ENCODE data around the gene SASH1.
A peak's percentile ranks its signal among the peaks of the same experiment; 100 is the strongest.

Gene SASH1

DNA sequence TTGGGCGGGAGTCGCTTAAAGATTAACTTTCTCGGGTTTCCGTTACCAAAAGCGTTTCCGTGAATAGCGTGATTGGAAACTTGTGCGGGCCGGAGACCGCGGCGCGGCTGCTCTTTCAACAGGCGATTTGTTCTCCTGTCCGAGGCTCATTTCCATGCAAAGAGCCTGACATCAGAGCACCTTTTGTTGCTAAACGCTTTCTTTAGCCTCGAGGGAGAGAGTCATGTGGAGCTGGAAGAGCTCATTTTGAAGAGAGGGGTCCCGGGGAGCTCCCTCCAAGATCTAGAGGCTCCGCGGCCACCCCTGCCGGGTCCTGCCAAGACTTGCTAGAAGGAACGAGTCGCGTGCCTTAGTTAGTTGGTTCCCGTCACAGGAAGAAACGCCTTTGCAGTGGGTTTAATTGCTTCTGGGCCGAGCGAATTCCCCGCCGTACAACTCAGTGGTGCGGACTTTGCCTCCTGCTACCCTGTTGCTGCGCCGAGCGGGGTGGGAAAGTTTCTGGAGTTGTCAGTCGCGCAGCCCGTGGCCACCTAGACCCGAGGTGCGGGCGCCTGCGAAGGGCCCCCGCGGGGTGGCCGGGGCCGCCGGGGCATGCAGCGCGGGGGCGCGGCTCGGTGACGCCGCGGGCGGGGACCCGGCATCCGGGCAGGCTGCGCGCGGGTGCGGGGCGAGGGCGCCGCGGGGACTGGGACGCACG lies at the start of gene SASH1:
Gene SASH1, plus strand, starts transcription at position 489 of the 697 bp plus-strand sequence. CDS start 230 bp downstream, outside the sequence.
- no peak for DNase-seq

DNA sequence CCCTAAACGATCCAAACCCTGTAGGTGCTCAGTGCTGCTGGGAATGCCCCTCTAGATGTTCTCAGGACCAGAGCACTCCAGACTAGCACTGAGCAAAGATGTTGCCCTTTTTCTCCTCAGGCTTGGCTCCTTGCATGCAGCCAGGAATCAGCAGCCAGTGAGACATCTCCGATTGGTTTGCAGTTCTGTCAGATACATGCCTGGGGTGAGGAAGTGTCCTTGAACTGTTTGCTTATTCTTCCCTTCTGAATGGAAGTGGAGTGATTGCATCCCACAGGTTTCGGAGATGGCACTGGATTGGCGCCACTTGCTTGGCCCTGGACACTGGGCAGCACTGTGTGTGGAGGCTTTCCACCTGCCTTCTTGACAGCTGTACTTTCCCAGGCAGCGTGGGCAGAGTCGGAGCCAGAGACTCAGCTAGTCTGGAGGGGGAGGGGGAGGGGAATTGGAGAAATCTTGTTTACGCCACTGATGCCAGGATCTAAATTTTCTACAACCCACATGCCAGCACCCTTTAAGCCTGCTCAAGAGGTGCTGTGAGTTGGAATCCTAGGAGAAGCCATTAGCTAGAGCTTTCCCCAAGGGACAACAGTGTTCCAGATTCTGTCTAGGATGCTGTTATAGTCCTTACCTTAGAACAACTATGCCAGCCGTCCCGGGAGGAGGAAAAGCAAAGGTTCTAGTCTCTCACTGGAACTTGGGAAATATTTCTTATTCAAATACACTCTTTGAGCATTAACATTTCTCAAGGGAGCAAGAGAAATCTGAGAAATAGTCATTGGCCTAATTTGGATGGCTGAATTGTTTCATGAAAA lies 49.2 kb upstream of the SASH1 start:
- no peak for DNase-seq

DNA sequence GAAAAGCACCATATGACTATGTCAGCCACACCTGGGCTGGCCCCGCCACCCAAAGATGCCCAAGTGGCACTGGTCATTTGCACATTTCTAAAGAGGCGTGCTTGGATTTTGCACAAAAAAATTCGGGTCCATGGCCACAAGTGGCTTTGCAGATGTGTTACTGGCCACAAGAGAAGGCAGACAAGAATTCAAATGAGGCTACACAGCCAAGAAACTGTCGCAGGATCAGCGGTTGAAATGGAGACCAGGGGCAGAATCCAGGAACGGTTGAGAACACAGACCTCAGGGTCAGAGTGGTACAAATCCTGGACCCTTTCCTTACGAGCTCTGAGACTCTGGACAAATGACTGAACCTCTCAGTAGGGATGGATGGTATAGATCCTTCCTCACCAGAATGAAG lies 48.6 kb upstream of the SASH1 start:
- DNase-seq, result no peak

DNA sequence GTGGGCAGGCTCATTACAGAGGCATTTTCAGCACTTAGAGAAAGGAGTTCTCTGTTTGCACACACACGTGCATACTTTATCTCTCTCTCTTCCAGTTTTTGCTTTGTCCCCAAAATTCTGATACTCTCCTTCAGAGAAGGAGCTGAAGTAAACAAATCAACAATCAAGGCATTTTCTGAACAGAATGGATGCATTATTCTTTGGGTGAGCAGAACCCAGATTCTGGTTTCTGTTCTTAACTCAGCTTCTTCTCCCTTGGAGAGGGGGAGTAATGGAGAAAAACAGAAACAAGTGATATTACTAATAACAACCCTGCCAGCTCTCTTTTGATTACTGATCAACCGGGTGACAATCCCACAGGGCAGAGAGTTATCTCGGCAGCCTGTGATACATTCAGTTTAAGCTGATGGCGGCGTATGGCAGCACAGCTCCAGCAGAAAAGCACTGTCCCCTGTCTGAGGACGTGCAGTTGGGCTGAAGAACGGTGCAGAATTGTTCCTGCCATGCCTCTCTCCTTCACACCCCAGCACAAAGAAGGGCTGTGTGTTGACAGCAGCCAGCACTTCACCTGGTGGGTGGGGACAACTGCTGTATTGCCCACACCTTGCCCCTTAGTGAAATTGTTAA lies 47.3 kb upstream of the SASH1 start:
- DNase-seq, result no peak

- no peak for DNase-seq
Observed at GRCh38 chr6:148296771-148297170, 45.9 kb upstream of the SASH1 start.

DNA sequence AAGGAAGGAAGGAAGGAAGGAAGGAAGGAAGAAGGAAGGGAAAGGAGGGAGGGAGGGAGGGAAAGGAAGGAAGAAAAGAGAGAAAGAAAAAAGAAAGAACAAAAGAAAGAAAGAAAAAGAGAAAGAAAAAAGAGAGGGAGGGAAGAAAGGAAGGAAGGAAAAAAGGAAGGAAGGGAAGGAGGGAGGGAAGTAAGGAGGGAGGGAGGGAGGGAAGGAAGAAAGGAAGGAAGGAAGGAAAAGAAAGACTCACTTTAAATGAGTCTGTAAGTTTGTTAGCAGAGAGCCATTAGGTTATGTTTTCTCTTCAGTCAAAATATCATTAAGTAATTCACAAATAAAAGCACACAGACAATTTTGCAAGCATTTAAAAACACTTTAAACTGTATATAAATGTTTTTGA lies 44.0 kb upstream of the SASH1 start:
- no peak for DNase-seq

DNA sequence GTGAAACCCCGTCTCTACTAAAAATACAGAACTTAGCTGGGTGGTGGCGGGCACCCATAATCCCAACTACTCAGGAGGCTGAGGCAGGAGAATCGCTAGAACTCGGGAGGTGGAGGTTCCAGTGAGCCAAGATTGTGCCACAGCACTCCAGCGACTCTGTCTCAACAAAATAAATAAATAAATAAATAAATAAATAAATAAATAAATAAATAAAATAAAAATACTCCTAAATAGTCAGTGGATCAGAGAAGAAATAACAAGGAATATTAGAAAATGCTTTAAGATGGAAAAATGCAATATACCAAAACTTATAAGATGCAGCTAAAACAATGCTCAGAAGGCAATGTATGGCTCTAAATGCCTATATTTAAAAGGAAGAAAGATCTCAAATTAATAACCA lies 39.0 kb upstream of the SASH1 start:
- DNase-seq, result no peak

GRCh38 chr6:148304976-148305375 lies 37.7 kb upstream of the SASH1 start:
- DNase-seq, result no peak

DNA sequence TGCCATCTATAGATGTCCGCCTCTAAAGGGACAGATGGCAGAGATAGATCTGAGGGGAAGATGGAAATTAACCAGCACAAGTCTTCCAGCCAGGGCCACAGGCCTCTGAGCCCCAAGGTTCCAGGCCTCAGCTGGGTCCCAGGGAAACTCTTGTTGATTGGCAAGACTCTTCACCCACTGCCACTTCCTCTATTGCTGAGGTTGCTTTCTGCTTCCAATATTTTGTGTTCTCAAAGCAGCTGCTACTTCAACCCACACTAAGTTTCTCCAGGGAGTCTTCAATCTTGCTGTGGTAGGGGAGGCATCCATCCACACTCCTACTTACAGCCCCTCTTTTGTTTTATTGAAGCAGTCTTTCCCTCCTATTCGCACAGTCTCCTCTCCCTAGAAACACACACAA lies 36.4 kb upstream of the SASH1 start:
- no peak for DNase-seq

- no peak for DNase-seq
Observed at GRCh38 chr6:148307405-148307804, 35.2 kb upstream of the SASH1 start.

GRCh38 chr6:148309301-148309700 lies 33.3 kb upstream of the SASH1 start:
- no peak for DNase-seq

DNA sequence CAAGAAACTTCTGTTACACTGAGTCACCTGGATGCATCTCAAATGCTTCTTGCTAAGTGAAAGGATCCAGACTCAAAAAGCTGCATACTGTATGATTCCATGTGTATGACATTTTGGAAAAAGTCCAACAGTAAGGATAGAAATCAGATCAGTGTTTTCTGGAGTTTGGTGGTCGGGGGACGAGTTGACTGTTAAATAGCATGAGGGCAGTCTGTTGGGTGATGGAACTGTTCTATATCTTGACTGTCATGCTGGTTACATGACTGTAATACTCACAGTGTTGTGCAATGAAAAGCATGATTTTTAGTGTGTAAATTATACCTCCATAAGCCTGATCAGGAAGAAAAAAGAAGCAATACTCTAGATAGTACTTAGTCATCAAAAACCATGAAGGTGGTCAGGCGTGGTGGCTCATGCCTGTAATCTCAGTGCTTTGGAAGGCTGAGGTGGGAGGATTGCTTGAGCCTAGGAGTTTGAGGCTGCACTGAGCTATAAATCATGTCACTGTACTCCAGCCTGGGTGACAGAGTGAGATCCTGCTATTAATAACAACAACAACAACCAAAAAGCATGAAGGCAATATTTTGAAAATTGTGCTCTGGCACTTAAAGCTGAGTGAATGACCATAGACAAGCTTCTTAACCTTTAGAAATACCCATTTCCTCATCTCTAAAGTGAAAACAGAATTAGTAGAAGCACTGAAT lies 30.5 kb upstream of the SASH1 start:
- no peak for DNase-seq

DNA sequence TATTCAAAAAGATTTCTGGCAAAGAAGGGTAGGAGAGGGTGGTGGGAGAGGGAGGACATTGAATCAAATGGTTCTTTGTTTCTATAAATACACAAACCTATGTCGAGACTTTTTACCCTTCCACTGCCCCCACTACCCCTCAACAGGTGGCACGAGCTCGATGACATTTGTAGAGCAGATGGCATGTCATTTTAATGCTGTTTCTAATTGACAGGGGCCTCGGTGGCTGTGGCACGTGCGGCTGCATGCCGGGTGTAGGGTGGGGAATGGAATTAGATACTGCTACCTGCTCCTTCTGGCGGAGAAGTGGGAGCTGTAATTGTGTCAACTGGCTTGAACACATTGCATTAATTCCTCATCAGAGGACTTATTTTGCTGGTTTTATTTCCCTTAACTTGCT lies 29.1 kb upstream of the SASH1 start:
- peak; percentile 53 for DNase-seq

GRCh38 chr6:148316308-148316707 lies 26.3 kb upstream of the SASH1 start:
- peak; percentile 4 for DNase-seq

- no peak for DNase-seq
Observed at GRCh38 chr6:148317051-148317450, 25.6 kb upstream of the SASH1 start.

DNA sequence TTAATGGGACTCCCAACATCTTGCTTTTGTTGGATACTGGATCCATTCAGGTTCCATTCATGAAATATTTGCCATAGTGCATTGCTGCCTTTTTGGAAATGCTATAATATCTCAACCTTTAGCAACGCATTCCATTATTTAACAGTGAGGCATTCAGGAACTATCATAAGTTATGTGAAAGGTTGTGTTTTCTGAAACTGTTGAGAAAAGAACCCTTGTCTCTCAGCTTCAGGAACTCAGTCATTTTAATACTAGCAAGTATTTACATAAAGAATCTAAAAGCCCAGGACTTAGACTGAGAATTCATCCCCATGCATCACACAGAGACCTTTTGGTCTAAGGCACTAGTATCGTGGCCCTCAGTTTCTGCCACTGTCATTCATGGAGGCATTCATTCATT lies 24.9 kb upstream of the SASH1 start:
- DNase-seq, result no peak

DNA sequence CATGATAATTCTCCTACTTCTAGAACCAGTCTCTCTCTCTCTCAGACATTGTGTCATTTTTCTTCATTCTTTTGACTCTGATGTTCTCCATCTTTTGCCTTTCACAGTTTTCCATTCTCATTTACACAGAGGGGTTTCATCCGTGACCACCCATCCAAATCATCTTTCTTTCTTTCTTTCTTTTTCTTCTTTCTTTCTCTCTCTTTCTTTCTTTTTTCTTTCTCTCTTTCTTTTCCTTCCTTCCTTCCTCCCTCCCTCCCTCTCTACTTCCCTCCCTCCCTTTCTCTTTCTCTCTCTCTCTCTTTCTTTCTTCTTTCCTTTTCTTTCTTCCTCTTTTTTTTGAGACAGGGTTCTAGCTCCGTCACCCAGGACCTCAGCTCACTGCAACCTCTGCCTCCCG lies 19.9 kb upstream of the SASH1 start:
- no peak for DNase-seq

DNA sequence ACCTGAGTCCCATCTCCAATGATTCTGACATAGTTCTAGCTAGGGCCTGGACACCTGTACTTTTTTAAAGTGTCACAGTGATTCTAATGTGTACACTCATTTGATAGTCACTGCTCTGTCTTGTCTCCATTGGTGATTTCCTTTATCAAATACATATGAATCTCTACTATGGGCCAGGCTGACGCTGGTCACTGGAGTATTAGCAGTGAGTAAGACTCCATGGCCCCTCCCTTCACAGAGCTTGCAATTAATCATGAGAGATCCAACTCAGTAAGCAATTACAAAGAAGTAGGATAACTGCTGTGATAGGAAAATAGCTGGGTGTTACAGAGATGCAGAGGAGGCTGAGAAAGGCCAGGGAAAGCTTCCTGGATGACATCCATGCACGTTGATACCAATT lies 19.3 kb upstream of the SASH1 start:
- no peak for DNase-seq

GRCh38 chr6:148324297-148324985 lies 18.2 kb upstream of the SASH1 start:
- DNase-seq, result no peak

- DNase-seq, result no peak
Observed at GRCh38 chr6:148325316-148326068, 17.1 kb upstream of the SASH1 start.

GRCh38 chr6:148328876-148329555 lies 13.6 kb upstream of the SASH1 start:
- DNase-seq, result no peak

Data from NCI-H1694 treated with DMSO at 0.1 percent for 48 hours (cell line).